A549 treated with AZD9567 at 1 μM for 4 hours (cell line): ENCODE measurements around the gene KDM1A. TPM values are rescaled to one million over a fixed set of nuclear protein-coding genes. Genes with fewer than 3 reads are reported as not detected.

Experiments
- total RNA-seq: library from RNA; stranded (reverse); fragments of 200-300 nt; extraction: Qiagen RNA extraction; gene quantifications from 5 replicates; pipeline ENCODE4 v1.2.3, GENCODE V29; 2022; ENCODE audit not compliant: insufficient read depth

The KDM1A gene
- total RNA-seq = 78.4 to 101 TPM (median 82.1 TPM) in 5 replicates

DNA sequence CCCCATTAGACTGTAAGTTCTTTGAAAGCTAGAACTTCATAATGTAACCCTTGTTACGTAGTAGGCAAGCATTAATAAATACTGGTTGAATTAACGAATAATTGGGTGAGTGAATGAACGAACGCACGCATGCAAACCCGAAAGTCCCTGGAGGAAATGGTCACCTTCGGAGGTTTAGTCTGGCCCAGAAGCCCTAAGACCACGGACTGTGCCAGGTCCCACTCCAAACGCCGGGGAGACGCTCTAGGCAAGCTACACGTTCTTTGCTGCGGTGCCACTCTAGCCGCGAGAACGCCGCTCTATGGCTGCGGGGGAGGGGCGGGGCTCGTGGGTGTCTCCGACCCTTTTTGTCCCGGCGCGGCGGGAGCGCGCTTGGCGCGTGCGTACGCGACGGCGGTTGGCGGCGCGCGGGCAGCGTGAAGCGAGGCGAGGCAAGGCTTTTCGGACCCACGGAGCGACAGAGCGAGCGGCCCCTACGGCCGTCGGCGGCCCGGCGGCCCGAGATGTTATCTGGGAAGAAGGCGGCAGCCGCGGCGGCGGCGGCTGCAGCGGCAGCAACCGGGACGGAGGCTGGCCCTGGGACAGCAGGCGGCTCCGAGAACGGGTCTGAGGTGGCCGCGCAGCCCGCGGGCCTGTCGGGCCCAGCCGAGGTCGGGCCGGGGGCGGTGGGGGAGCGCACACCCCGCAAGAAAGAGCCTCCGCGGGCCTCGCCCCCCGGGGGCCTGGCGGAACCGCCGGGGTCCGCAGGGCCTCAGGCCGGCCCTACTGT is at the start of gene KDM1A:
Gene KDM1A, plus strand, starts transcription at position 375 of the 769 bp plus-strand sequence. Its CDS starts 129 bp downstream, at position 504.

DNA sequence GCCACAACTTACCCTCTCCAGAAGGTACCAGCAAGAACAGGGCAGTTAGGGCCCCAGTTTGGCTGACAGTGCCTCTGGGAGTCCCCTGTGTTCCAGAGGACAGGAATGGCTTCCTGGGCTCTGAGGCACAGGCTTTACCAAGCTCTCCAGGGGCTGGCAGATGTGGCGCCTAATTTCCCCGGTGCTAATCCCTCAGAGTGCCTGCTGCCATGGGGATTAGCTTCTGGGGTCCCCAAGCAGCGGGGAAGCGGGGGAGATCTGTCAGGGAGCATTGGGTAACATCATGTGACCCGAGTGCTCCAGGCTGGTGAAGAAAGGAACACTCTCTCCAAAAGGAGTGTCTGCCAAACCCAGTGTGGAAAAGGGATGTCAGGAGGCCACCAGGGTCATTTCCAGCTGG is 46.5 kb upstream of the KDM1A start, which contains the start of gene LACTBL1:
Gene LACTBL1, minus strand, starts transcription at position 107 of the 400 bp plus-strand sequence. CDS start 550 bp downstream, outside the sequence.

Other genes with a start within 250 kb of the KDM1A start
- gene LACTBL1, start 46.6 kb upstream of the KDM1A start, total RNA-seq = not detected in 5 replicates
- gene TEX46, start 3.6 kb upstream of the KDM1A start, total RNA-seq = not detected in 5 replicates
- 19.5 to 22.5 TPM (median 21.1 TPM) in 5 replicates for gene LUZP1, start 149.4 kb downstream of the KDM1A start, total RNA-seq
- 10.4 to 11.9 TPM (median 11.5 TPM) in 5 replicates for gene HTR1D, start 198.0 kb downstream of the KDM1A start, total RNA-seq